Testis (tissue), 3 donors: ENCODE measurements around the gene CHDH. TPM values are rescaled to one million over a fixed set of nuclear protein-coding genes. Genes with fewer than 3 reads are reported as not detected.

Source experiments
- DNase-seq: peaks from one replicate; pipeline ENCODE4 v3.0.0-alpha.2; 2019
- H3K27ac ChIP-seq, 2 donors: fragments of 200-600 bp; sonication (generic); one replicate each; pipeline ENCODE4 v1.5.1; 2019
- H3K27me3 ChIP-seq: fragments of 200-600 bp; sonication (generic); one replicate; pipeline ENCODE4 v1.5.1; 2019
- H3K36me3 ChIP-seq: fragments of 200-600 bp; sonication (generic); one replicate; pipeline ENCODE4 v1.5.1; 2017; ENCODE audit warnings: low read depth; ENCODE audit errors: missing control alignments
- H3K4me1 ChIP-seq: fragments of 200-600 bp; sonication (generic); one replicate; pipeline ENCODE4 v1.5.1; 2019
- H3K4me3 ChIP-seq, 2 donors: fragments of 200-600 bp; sonication (generic); one replicate each; pipeline ENCODE4 v1.5.1; 2017 to 2019
- H3K9me3 ChIP-seq: fragments of 200-600 bp; sonication (generic); one replicate; pipeline ENCODE4 v1.5.1; 2017
- CTCF ChIP-seq, 3 experiments: fragments of 450-650 bp in 2 of 3; fragments of 200-600 bp in 1 of 3; sonication (generic) in 1 of 3; IDR thresholded peaks; one replicate each; pipeline ENCODE4 v1.5.1; 2016 to 2019; ENCODE audit warnings: antibody characterized with exemption in 3 of 3, mild to moderate bottlenecking in 2 of 3, moderate library complexity in 1 of 3
- POLR2A ChIP-seq: fragments of 450-650 bp; IDR thresholded peaks from one replicate; pipeline ENCODE4 v1.6.1; 2017; ENCODE audit warnings: antibody characterized with exemption, mild to moderate bottlenecking, moderate library complexity
- WGBS, 2 donors: methylation state at CpG; one replicate each; pipeline ENCODE4 v1.1.5; 2018; 5-methylcytosine and 5-hydroxymethylcytosine counted together
- intact Hi-C: fragments of 100-400 bp; cut with DNase I; formaldehyde crosslinking; loops from one replicate; pipeline ENCODE4 v1.15.1; 2023; ENCODE audit warnings: low total_unique reads
- polyA plus RNA-seq: library from polyadenylated mRNA; stranded (reverse); fragments of 350-450 nt; fragmentation: Illumina TruSeq; extraction: RNeasy Lipid Tissue Mini Kit (QIAGEN cat#74804); gene quantifications from one replicate; pipeline ENCODE4 v1.2.3, GENCODE V29; 2014; ENCODE audit warnings: low read depth, low replicate concordance; ENCODE audit not compliant: insufficient read depth
- total RNA-seq, 2 donors: library from RNA; depleted of rRNA; stranded (reverse); fragments of >200 nt; gene quantifications; one replicate each; pipeline ENCODE4 v1.2.3, GENCODE V29; 2016

The CHDH gene
- total and polyA plus RNA-seq, 3 donors from 2014 or later: 13.5 to 41.4 (median 28.1) TPM

- DNase-seq: no peak
- intact Hi-C loops: no loop called here
These were observed 73.7 kb downstream of the CHDH start for GRCh38 chr3:53772562-53772961.

GRCh38 chr3:53768478-53769459, 77.5 kb downstream of the CHDH start:
- no peak for DNase-seq
- Histone ChIP-seq H3K4me3 (no peak overlapping the region), H3K9me3 (no peaks in the 10 kb centered on the region), H3K36me3 (no peaks in the 10 kb centered on the region), H3K4me1 (peaks cover under 1% of the 10 kb centered on the region), H3K27ac (no peak overlapping the region), H3K27me3 (no peaks in the 10 kb centered on the region)
- TF ChIP-seq CTCF (IDR thresholded peaks at IDR 0.05) (no peak), POLR2A (no peak)
- WGBS, 2 donors: 64 to 82% methylated on average over 7 to 12 of the region's 12 CpGs
- intact Hi-C loops: no loop called here

More at GRCh38 chr3:53772562-53772961, 73.7 kb downstream of the CHDH start:
- Histone ChIP-seq H3K4me1 (peaks cover 11% of the 10 kb centered on the region), H3K27me3 (no peaks in the 10 kb centered on the region), H3K9me3 (no peaks in the 10 kb centered on the region), H3K4me3 (no peak overlapping the region), H3K27ac (peak overlapping the region in 1 of 2 donors; percentile 7), H3K36me3 (no peaks in the 10 kb centered on the region)
- TF ChIP-seq POLR2A: no peak
- TF ChIP-seq CTCF (IDR thresholded peaks at IDR 0.05): no peak
- 63 to 74% methylated on average over 11 to 14 of the region's 14 CpGs for WGBS, 2 donors

GRCh38 chr3:53766706-53767105, 79.5 kb downstream of the CHDH start:
- 96% methylated on average over 5 to 7 of the region's 7 CpGs for WGBS, 2 donors

GRCh38 chr3:53765753-53766152, 80.5 kb downstream of the CHDH start:
- no peak overlapping the region for H3K4me3 ChIP-seq
- no peak overlapping the region for H3K27ac ChIP-seq
- WGBS, 2 donors: 82 to 89% methylated on average over 5 of the region's 5 CpGs
- no peaks in the 10 kb centered on the region for H3K4me1 ChIP-seq
- intact Hi-C loops: no loop called here
- TF ChIP-seq POLR2A (no peak), CTCF (IDR thresholded peaks at IDR 0.05) (no peak)
- no peaks in the 10 kb centered on the region for H3K27me3 ChIP-seq
- DNase-seq: no peak
- H3K9me3 ChIP-seq: no peaks in the 10 kb centered on the region
- no peaks in the 10 kb centered on the region for H3K36me3 ChIP-seq

More at GRCh38 chr3:53766706-53767105, 79.5 kb downstream of the CHDH start:
- TF ChIP-seq CTCF (IDR thresholded peaks at IDR 0.05) (no peak), POLR2A (no peak)
- no peaks in the 10 kb centered on the region for H3K36me3 ChIP-seq
- H3K27me3 ChIP-seq: no peaks in the 10 kb centered on the region
- no peak for DNase-seq
- no peak overlapping the region for H3K4me3 ChIP-seq
- H3K27ac ChIP-seq: no peak overlapping the region
- H3K9me3 ChIP-seq: no peaks in the 10 kb centered on the region
- intact Hi-C loops: no loop called here
- H3K4me1 ChIP-seq: no peaks in the 10 kb centered on the region
